DOHH2 (cell line): ENCODE measurements around the gene AEN.

Experiments used
- EZH2phosphoT487 ChIP-seq: fragments of 200-600 bp; sonication (generic); IDR thresholded peaks from 2 replicates; pipeline ENCODE4 v1.6.1; 2017; ENCODE audit warnings: borderline replicate concordance, mild to moderate bottlenecking, antibody characterized with exemption, low read length, moderate library complexity, mixed read lengths
- TF ChIP-seq, protein P1 (sequence below): fragments of 200-600 bp; sonication (generic); IDR thresholded peaks from one replicate; pipeline ENCODE4 v1.5.1; 2014; ENCODE audit warnings: antibody characterized with exemption, mild to moderate bottlenecking, low read depth, low read length; ENCODE audit not compliant: poor library complexity, severe bottlenecking

DNA sequence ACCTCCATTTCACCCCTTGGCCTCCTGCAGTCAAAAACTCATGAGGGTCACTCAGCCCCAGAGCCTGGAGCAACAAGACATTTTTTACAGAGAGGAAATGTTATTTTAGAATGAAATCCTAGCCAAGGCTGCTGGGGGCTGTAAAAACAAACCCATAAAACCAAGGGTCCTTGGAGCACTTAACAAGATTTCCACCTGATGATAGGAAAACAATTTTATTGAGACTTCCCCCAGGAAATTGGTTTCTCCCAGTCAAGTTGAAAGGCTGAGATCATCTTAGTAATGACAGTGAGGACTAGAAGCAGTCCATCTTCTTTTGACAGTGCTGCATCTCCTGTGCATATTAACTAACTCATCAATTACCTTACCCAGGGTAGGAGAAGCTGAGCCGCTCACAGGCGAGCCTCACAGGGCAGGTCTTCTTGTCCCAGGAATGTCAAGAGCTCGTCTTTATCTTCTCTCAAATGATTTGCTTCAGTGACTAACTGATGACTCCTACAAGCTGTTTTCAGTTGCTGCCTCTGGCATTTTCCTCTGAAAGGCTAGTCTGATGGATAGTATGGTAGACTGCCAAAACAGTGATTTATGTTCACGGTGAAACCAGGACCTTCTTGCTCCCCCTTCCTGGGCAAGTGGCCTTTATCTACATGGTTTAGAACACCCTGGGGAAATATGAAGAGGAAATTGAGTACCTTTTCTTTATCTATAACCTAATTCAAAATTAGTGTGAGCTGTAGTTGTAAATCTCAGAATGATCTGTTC, 34.6 kb upstream of the AEN start:
- TF ChIP-seq, protein P1, sequence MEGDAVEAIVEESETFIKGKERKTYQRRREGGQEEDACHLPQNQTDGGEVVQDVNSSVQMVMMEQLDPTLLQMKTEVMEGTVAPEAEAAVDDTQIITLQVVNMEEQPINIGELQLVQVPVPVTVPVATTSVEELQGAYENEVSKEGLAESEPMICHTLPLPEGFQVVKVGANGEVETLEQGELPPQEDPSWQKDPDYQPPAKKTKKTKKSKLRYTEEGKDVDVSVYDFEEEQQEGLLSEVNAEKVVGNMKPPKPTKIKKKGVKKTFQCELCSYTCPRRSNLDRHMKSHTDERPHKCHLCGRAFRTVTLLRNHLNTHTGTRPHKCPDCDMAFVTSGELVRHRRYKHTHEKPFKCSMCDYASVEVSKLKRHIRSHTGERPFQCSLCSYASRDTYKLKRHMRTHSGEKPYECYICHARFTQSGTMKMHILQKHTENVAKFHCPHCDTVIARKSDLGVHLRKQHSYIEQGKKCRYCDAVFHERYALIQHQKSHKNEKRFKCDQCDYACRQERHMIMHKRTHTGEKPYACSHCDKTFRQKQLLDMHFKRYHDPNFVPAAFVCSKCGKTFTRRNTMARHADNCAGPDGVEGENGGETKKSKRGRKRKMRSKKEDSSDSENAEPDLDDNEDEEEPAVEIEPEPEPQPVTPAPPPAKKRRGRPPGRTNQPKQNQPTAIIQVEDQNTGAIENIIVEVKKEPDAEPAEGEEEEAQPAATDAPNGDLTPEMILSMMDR: no peak
- no peak for TF ChIP-seq EZH2phosphoT487
